ENCODE data around the gene KCNE3.

The KCNE3 gene, protein sequence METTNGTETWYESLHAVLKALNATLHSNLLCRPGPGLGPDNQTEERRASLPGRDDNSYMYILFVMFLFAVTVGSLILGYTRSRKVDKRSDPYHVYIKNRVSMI

DNA sequence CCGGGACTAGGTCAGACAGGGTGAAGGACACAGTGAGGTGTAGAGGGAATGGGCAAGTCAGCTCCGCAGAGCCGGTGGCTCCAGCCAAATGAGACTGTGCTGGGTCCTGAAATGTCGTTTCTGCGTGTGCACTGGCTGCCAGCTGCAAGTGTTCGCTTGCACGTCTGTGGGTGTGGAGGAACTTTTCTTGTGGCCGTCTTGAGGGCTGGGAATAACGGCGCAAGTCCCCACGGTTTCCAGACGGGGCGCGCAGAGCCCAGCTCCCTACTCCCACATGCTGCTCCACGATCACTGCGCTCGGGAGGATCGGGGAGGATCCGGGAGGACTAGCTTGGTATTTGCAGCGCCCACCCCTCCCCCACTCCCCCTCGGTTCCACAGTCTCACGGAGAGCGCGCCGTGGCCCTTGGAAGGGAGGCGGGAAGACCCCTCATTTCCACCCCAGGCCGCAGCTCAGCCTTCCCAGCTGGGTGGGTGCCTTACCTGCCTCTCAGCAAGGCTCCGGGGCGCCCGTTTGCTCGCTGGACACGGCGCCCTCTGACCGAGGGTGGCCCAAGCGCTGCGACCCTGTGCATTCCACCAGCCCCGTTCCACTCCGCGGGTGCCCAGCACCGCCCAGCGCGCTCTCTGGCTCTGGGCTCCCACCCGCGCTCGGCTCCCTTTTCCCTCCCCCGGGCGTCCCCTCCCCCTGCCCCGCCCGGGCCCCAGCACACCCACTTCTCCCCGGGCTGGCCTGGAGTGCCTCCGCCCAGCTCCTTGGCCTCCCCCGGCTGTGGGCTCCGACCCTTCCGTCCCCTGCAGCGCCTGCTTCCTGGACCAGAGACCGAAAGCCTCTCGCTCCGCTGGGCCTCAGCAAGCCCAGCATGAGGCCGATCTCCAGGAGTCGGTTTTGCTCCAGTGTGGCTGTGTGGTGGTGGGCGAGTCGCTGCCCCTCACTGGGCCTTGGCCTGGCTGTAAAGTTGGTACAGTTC, at the start of gene KCNE3:
TSS of gene KCNE3 (minus strand) at position 634 of the 970 bp plus-strand sequence. CDS start 9,986 bp downstream, outside the sequence.
- DNase-seq, result no peak

DNA sequence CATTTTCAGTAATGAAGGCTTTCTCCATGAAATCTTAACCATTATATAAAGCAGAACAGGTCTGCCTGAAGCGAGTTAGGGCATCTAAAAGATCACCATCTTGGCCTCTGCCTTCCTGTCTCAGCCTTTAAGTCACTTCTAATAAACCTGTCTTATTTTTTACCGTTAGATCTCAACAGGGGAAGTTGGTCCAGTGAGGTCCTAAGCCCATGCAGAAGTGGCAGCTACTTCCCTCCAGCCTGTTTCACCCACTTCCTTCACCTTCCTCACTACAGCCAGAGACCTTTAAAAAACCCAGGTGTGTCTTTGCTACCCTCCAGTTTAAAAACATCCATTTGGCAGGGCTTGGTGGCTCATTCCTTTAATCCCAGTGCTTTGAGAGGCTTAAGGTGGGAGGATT, 40.2 kb upstream of the KCNE3 start:
- no peak for DNase-seq

DNA sequence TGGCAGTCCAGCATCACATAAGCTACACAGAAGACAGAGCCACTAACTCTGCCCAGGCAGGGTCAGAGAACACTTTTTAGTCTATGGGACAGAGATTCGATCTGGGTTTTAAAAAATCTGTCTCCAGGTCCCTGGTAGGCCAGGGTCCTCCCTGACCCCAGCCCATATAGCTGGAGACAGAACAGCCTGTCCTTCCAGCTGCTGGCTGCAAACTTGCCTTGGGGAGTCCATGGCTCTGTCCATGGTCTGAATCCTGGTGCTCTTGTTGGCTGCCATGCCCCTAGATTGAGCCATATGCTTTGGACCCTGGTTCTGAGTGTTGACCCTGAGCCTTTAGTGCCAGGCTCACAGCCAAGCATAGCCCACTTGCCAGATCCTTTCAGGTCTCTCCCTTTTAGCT, 39.5 kb upstream of the KCNE3 start:
- no peak for DNase-seq

- no peak for DNase-seq
These were observed 38.6 kb upstream of the KCNE3 start for GRCh38 chr11:74505911-74506310.

DNA sequence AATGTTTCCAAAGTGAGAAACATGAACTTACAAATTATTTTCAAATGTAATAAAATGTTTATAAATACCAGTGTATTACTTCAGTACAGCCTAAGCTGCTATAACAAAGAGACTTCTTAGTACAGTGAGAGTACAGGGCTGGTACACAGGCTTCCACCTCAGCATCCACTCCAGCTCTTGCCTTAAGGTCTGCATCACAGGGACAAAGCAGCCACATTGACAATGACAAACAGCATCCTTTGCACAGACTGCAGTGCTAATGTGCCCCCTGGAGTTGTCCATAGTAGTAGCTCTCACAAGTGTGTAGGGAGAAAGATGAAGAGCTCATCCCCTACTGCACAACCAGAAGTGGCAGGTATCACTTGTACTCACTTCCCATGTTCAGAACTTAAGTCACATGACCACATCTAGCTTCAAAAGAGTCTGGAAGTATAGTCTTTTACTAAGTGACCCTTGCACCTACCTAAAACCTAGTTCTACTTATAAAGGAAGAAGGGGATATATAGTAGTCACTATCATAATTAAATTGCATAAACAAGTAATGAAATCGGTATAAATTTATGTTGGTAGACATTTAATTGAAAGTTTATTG, 36.8 kb upstream of the KCNE3 start:
- no peak for DNase-seq

- no peak for DNase-seq
These were observed 27.6 kb upstream of the KCNE3 start for GRCh38 chr11:74494916-74495315.

GRCh38 chr11:74493791-74494630, 26.7 kb upstream of the KCNE3 start:
- no peak for DNase-seq

GRCh38 chr11:74492974-74493790, 25.8 kb upstream of the KCNE3 start, which contains the start of gene LIPT2:
Gene LIPT2 (minus strand): TSS chr11:74493724. CDS start chr11:74493703, 21 bp downstream.
- peak; percentile 98 for DNase-seq

DNA sequence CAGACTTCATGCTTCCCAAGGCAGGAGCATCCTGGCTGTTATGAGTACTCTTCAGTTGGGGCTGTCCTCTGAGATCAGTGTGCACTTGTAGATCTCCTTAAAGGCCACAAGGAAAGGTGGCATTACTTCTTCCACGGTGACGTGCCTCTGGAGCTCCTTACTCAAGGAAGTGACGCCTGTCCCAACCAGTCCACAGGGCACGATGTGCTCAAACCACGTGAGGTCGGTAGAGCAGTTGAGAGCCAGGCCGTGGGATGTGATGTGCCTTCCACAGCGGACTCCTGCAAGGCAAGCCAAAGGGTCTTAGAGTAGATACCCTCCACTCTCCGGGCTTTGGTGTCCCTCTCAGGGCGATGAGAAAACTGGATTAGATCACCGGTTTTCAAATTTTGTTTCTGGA, 24.7 kb upstream of the KCNE3 start:
- DNase-seq, result no peak

GRCh38 chr11:74490941-74491340, 23.6 kb upstream of the KCNE3 start:
- DNase-seq, result no peak

DNA sequence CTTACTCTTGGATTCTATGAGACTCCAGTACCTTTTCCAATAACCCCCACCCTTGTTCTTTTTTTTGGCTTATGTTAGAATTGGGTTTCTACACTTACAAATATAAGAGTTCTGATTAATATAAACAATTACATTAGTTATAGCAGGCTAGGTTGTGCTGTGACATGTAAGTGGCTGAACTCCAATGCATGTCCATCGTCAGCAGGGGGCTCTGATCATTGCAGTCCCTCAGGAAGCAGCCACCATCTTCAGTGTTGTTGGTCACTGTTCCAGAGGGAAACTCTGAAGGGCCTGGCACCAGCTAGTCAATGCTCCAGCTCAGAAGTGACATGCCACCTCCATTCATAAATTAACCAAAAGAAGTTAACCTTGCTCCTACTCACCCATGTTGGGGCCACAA, 20.5 kb upstream of the KCNE3 start:
- no peak for DNase-seq

- no peak for DNase-seq
These were observed 18.5 kb upstream of the KCNE3 start for GRCh38 chr11:74485868-74486267.

DNA sequence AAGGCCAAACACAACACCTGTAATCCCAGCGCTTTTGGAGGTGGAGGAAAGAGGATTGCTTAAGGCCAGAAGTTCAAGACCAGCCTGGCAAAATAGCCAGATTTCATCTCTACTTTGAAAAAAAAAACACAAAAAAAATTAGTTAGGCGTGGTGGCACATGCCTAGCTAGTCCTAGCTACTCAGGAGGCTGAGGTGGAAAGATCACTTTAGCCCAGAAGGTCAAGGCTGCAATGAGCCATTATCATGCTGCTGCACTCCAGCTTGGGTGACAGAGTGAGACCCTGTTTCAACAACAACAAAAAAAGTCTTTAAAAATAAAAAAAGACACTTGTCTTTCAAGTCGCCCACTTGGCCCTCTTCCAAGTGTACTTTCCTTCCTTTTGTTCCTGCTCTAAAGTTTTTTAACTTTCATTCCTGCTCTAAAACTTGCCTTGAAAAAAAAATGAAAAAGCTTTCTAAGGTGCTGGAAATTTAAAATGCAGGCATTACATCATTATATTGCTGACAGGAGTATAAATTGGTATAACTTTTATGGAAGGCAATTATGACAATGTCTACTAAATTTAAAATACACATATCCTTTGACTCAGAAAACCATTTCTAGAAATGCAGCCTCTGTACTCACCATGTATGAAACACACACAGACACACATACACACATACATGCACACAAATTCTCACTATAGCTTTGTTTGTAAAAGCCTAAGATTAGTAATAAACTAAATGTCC, 13.5 kb upstream of the KCNE3 start:
- DNase-seq, result no peak

- DNase-seq, result no peak
These were observed 12.4 kb upstream of the KCNE3 start for GRCh38 chr11:74479732-74480123.

GRCh38 chr11:74478877-74479731, 11.8 kb upstream of the KCNE3 start:
- DNase-seq, result no peak

DNA sequence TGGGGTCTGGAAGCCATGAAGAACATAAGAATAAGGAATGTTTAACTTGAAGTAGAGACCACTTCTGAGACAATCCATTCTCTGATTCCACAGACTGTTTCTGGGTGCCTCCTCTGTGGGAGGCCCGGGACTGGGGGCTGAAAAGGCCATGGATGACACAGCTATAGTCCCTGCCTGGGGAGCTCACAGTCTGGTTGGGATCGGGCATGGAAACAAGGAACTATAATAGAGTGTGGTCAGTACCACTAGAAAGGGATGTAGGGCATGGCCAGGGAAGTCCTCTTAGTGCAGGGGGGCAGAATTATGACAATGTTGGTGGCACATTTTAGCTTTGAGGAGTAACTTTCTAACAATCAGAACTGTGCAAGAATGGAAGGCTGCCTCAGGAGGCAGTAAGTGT, 9.2 kb upstream of the KCNE3 start:
- no peak for DNase-seq

GRCh38 chr11:74474316-74474715, 7.0 kb upstream of the KCNE3 start:
- DNase-seq, result no peak

GRCh38 chr11:74473382-74474173, 6.2 kb upstream of the KCNE3 start:
- no peak for DNase-seq

GRCh38 chr11:74471668-74472429, 4.5 kb upstream of the KCNE3 start:
- no peak for DNase-seq

Measured in activated CD4-positive, alpha-beta T cell treated with anti-CD3 and anti-CD28 coated beads, Interleukin-10, Interleukin-2, amounts not matched to agents 100 ng/mL and 50 ng/mL, durations not matched to agents 16 hours and 8 hours (primary cell).